RWPE1 (cell line): Measurements from ENCODE around the gene GRIK2.

ENCODE experiments used
- CTCF ChIA-PET: fragments of 350-600 bp; sonication (Branson Sonifier 250); formaldehyde crosslinking; extraction: SDS; loops from one replicate; lab custom pipeline; 2021; lab: Yijun Ruan, JAX
- POLR2A ChIA-PET: fragments of 400-600 bp; formaldehyde crosslinking; extraction: SDS; loops from one replicate; lab custom pipeline; 2020; ENCODE audit warnings: antibody characterized with exemption; ENCODE audit not compliant: low non-redundant PET; lab: Yijun Ruan, JAX
- DNase-seq: peaks from one replicate; pipeline ENCODE4 v3.0.0; 2012; ENCODE audit warnings: low spot score
- H3K27ac ChIP-seq: fragments of 450-650 bp; 2 replicates; pipeline ENCODE4 v1.5.1; 2017
- CTCF ChIP-seq: fragments of 450-650 bp; conservative IDR thresholded peaks from 2 replicates; pipeline ENCODE4 v1.5.1; 2017; ENCODE audit warnings: low read depth, mild to moderate bottlenecking

The GRIK2 gene

GRCh38 chr6:101730954-101731353, 337.4 kb downstream of the GRIK2 start:
- ChIA-PET CTCF (no interaction called here), POLR2A (no interaction called here)

GRCh38 chr6:101733899-101734298, 340.4 kb downstream of the GRIK2 start:
- DNase-seq: no peak
- H3K27ac ChIP-seq: no peak overlapping the region
- POLR2A ChIA-PET: no interaction called here
- CTCF ChIA-PET: interaction anchor here (0.6 kb wide), 1 partner anchor 44 kb away, joined by 6 read pairs; no protein-coding TSS in a partner anchor
- TF ChIP-seq CTCF: no peak

More at GRCh38 chr6:101730954-101731353, 337.4 kb downstream of the GRIK2 start:
- no peak for DNase-seq
- H3K27ac ChIP-seq: no peak overlapping the region
- TF ChIP-seq CTCF: no peak

- TF ChIP-seq CTCF: no peak
- no peak overlapping the region for H3K27ac ChIP-seq
- ChIA-PET POLR2A (no interaction called here), CTCF (no interaction called here)
- no peak for DNase-seq
Measured at GRCh38 chr6:101738481-101738880, 345.0 kb downstream of the GRIK2 start.

GRCh38 chr6:101740631-101741030, 347.1 kb downstream of the GRIK2 start:
- DNase-seq: no peak
- CTCF ChIA-PET: no interaction called here
- POLR2A ChIA-PET: no interaction called here
- no peak for TF ChIP-seq CTCF
- no peak overlapping the region for H3K27ac ChIP-seq

- no peak for DNase-seq
- TF ChIP-seq CTCF: no peak
- H3K27ac ChIP-seq: no peak overlapping the region
- CTCF ChIA-PET: no interaction called here
- POLR2A ChIA-PET: no interaction called here
Measured at GRCh38 chr6:101741474-101742171, 348.1 kb downstream of the GRIK2 start.

GRCh38 chr6:101747160-101747559, 353.7 kb downstream of the GRIK2 start:
- CTCF ChIA-PET: no interaction called here
- H3K27ac ChIP-seq: no peak overlapping the region
- POLR2A ChIA-PET: no interaction called here
- no peak for TF ChIP-seq CTCF
- no peak for DNase-seq
